Measurements from ENCODE around the gene GAS6. TPM values are rescaled to one million over a fixed set of nuclear protein-coding genes. Genes with fewer than 3 reads are reported as not detected.

GAS6 gene
- total RNA-seq, 1 experiment from 2014 or later, result 20.9 TPM

GRCh38 chr13:113907635-113908617, 44.0 kb upstream of the GAS6 start:
- ChIA-PET CTCF (no interaction called here), POLR2A (ENCODE audit: unreplicated experiment) (no interaction called here)
- ATAC-seq (no peak), DNase-seq (no peak)
- TF ChIP-seq EZH2 (IDR thresholded peaks at IDR 0.05; ENCODE audit: low read length, unreplicated experiment) (no peak), EZH2phosphoT487 (IDR thresholded peaks at IDR 0.05; ENCODE audit: borderline replicate concordance, low read length) (no peak), CTCF (conservative IDR thresholded peaks at IDR 0.05; ENCODE audit: low read depth, low read length) (no peak)
- Histone ChIP-seq H3K9me2 (replicated peaks; ENCODE audit: low read length) (no peaks in the 10 kb centered on the region), H3K4me3 (ENCODE audit: low read length) (no peak overlapping the region), H3K9me3 (ENCODE audit: low read length) (no peaks in the 10 kb centered on the region), H3K27me3 (ENCODE audit: low read length) (no peaks in the 10 kb centered on the region), H3K79me2 (ENCODE audit: low read length) (no peaks in the 10 kb centered on the region), H2AFZ (ENCODE audit: low read length) (no peak overlapping the region), H3K36me3 (ENCODE audit: low read depth, low read length) (no peaks in the 10 kb centered on the region), H3K4me2 (ENCODE audit: low read length) (no peak overlapping the region), H3F3A (ENCODE audit: low read length, unreplicated experiment) (no peaks in the 10 kb centered on the region), H3K9ac (ENCODE audit: low read length) (no peak overlapping the region), H4K20me1 (ENCODE audit: low read length) (no peaks in the 10 kb centered on the region), H3K4me1 (ENCODE audit: insufficient read depth, low read length) (no peaks in the 10 kb centered on the region), H3K27ac (ENCODE audit: low read length) (no peak overlapping the region)
- intact Hi-C loops (cut with micrococcal nuclease), result no loop called here
- BruUV-seq (replicated peaks), result no TSS peak

- H3F3A ChIP-seq (ENCODE audit: low read length, unreplicated experiment), result no peaks in the 10 kb centered on the region
- H3K9me2 ChIP-seq (replicated peaks; ENCODE audit: low read length), result no peaks in the 10 kb centered on the region
- TF ChIP-seq EZH2phosphoT487 (IDR thresholded peaks at IDR 0.05; ENCODE audit: borderline replicate concordance, low read length) (no peak), CTCF (conservative IDR thresholded peaks at IDR 0.05; ENCODE audit: low read depth, low read length) (no peak), EZH2 (IDR thresholded peaks at IDR 0.05; ENCODE audit: low read length, unreplicated experiment) (no peak)
- ChIA-PET CTCF (no interaction called here), POLR2A (ENCODE audit: unreplicated experiment) (no interaction called here)
- no peak overlapping the region for H3K4me2 ChIP-seq (ENCODE audit: low read length)
- no peak for DNase-seq
- no peaks in the 10 kb centered on the region for H3K36me3 ChIP-seq (ENCODE audit: low read depth, low read length)
- no peaks in the 10 kb centered on the region for H4K20me1 ChIP-seq (ENCODE audit: low read length)
- intact Hi-C loops (cut with micrococcal nuclease), result no loop called here
- no peak overlapping the region for H3K4me3 ChIP-seq (ENCODE audit: low read length)
- H3K79me2 ChIP-seq (ENCODE audit: low read length), result no peaks in the 10 kb centered on the region
- no peaks in the 10 kb centered on the region for H3K27me3 ChIP-seq (ENCODE audit: low read length)
- H3K9ac ChIP-seq (ENCODE audit: low read length), result no peak overlapping the region
- H3K4me1 ChIP-seq (ENCODE audit: insufficient read depth, low read length), result no peaks in the 10 kb centered on the region
- BruUV-seq (replicated peaks), result no TSS peak
- no peak for ATAC-seq
- no peak overlapping the region for H2AFZ ChIP-seq (ENCODE audit: low read length)
- no peaks in the 10 kb centered on the region for H3K9me3 ChIP-seq (ENCODE audit: low read length)
- no peak overlapping the region for H3K27ac ChIP-seq (ENCODE audit: low read length)
These were observed 42.7 kb upstream of the GAS6 start for GRCh38 chr13:113906571-113906970.

GRCh38 chr13:113905942-113906341, 42.1 kb upstream of the GAS6 start:
- no peak for ATAC-seq
- no peak overlapping the region for H2AFZ ChIP-seq (ENCODE audit: low read length)

More at GRCh38 chr13:113905942-113906341, 42.1 kb upstream of the GAS6 start:
- no peaks in the 10 kb centered on the region for H3K27me3 ChIP-seq (ENCODE audit: low read length)
- H3K79me2 ChIP-seq (ENCODE audit: low read length), result no peaks in the 10 kb centered on the region
- no peak overlapping the region for H3K27ac ChIP-seq (ENCODE audit: low read length)
- no peaks in the 10 kb centered on the region for H3K4me1 ChIP-seq (ENCODE audit: insufficient read depth, low read length)
- no peaks in the 10 kb centered on the region for H3F3A ChIP-seq (ENCODE audit: low read length, unreplicated experiment)
- H3K36me3 ChIP-seq (ENCODE audit: low read depth, low read length), result no peaks in the 10 kb centered on the region
- ChIA-PET POLR2A (ENCODE audit: unreplicated experiment) (no interaction called here), CTCF (no interaction called here)
- no peak overlapping the region for H3K4me2 ChIP-seq (ENCODE audit: low read length)
- TF ChIP-seq EZH2phosphoT487 (IDR thresholded peaks at IDR 0.05; ENCODE audit: borderline replicate concordance, low read length) (no peak), EZH2 (IDR thresholded peaks at IDR 0.05; ENCODE audit: low read length, unreplicated experiment) (no peak), CTCF (conservative IDR thresholded peaks at IDR 0.05; ENCODE audit: low read depth, low read length) (no peak)
- H3K9me3 ChIP-seq (ENCODE audit: low read length), result no peaks in the 10 kb centered on the region
- no TSS peak for BruUV-seq (replicated peaks)
- DNase-seq, result no peak
- H3K4me3 ChIP-seq (ENCODE audit: low read length), result no peak overlapping the region
- no peak overlapping the region for H3K9ac ChIP-seq (ENCODE audit: low read length)
- no peaks in the 10 kb centered on the region for H4K20me1 ChIP-seq (ENCODE audit: low read length)
- no peaks in the 10 kb centered on the region for H3K9me2 ChIP-seq (replicated peaks; ENCODE audit: low read length)
- intact Hi-C loops (cut with micrococcal nuclease), result no loop called here
